HepG2 (cell line): ENCODE measurements around the gene GGPS1. TPM values are rescaled to one million over a fixed set of nuclear protein-coding genes. Genes with fewer than 3 reads are reported as not detected.

Experiments
- CBX1 ChIP-seq: IDR thresholded peaks from one replicate; pipeline ENCODE4 v1.6.1; 2016; ENCODE audit warnings: antibody characterized with exemption, low read depth
- GTF2F1 ChIP-seq: fragments of 150-350 bp; IDR thresholded peaks from 2 replicates; pipeline ENCODE4 v1.6.1; 2014; ENCODE audit warnings: low read length
- JUN ChIP-seq: sonication (generic); formaldehyde crosslinking; IDR thresholded peaks from 2 replicates; pipeline ENCODE4 v1.4.0; 2020; ENCODE audit warnings: mild to moderate bottlenecking, missing genetic modification reagents
- MED13 ChIP-seq: sonication (generic); formaldehyde crosslinking; IDR thresholded peaks from 2 replicates; pipeline ENCODE4 v1.5.0; 2020; ENCODE audit warnings: missing genetic modification reagents
- SIX4 ChIP-seq: sonication (generic); formaldehyde crosslinking; IDR thresholded peaks from 2 replicates; pipeline ENCODE4 v1.4.0; 2020; ENCODE audit warnings: missing genetic modification reagents
- ZBTB42 ChIP-seq: sonication (generic); formaldehyde crosslinking; IDR thresholded peaks from 2 replicates; pipeline ENCODE4 v1.5.0; 2020; ENCODE audit warnings: mild to moderate bottlenecking, missing genetic modification reagents
- ZKSCAN5 ChIP-seq: sonication (generic); formaldehyde crosslinking; IDR thresholded peaks from 2 replicates; pipeline ENCODE4 v1.5.1; 2020; ENCODE audit warnings: mild to moderate bottlenecking, missing genetic modification reagents
- ZNF225 ChIP-seq: sonication (generic); formaldehyde crosslinking; IDR thresholded peaks from 2 replicates; pipeline ENCODE4 v1.4.0; 2020; ENCODE audit warnings: mild to moderate bottlenecking, missing genetic modification reagents
- ZNF616 ChIP-seq: sonication (generic); formaldehyde crosslinking; IDR thresholded peaks from 2 replicates; pipeline ENCODE4 v1.5.0; 2020; ENCODE audit warnings: low read depth, mild to moderate bottlenecking, missing genetic modification reagents
- ZNF749 ChIP-seq: sonication (generic); formaldehyde crosslinking; IDR thresholded peaks from 2 replicates; pipeline ENCODE4 v1.8.0; 2022; ENCODE audit warnings: mild to moderate bottlenecking, missing genetic modification reagents, moderate library complexity, borderline replicate concordance
- ZNF766 ChIP-seq: sonication (generic); formaldehyde crosslinking; IDR thresholded peaks from 2 replicates; pipeline ENCODE4 v1.5.0; 2020; ENCODE audit warnings: missing genetic modification reagents, borderline replicate concordance
- ZNF878 ChIP-seq: sonication (generic); formaldehyde crosslinking; IDR thresholded peaks from 2 replicates; pipeline ENCODE4 v1.8.1; 2023; ENCODE audit warnings: mild to moderate bottlenecking, missing genetic modification reagents, moderate library complexity
- polyA plus RNA-seq, 8 experiments: library from polyadenylated mRNA; depleted of rRNA in 3 of 8; stranded (reverse) in 7 of 8; unstranded in 1 of 8; fragments of >200 nt; fragmentation: Illumina TruSeq in 4 of 8; extraction: Trizol in 4 of 8; gene quantifications; 2 replicates each; pipeline versions ENCODE4 v1.2.1 to v1.2.3, GENCODE V29; 2011 to 2016; ENCODE audit warnings: low read depth in 4 of 8, missing spikeins in 1 of 8, mixed read lengths in 1 of 8; ENCODE audit not compliant: insufficient read depth in 1 of 8
- total RNA-seq, 5 experiments: library from RNA; depleted of rRNA; stranded (reverse); fragments of >200 nt; fragmentation: Illumina TruSeq; extraction: Trizol; gene quantifications; 2 replicates each; pipeline ENCODE4 v1.2.3, GENCODE V29; 2016; ENCODE audit warnings: low read depth in 1 of 5
- TF ChIP-seq, protein P1 (sequence below), 2 experiments: sonication (generic) in 1 of 2; formaldehyde crosslinking in 1 of 2; IDR thresholded peaks; 2 replicates each; pipeline versions ENCODE4 v1.6.1 to v1.9.0; 2014 to 2022; ENCODE audit warnings: antibody characterized with exemption in 1 of 2, borderline replicate concordance in 1 of 2, inconsistent platforms in 1 of 2, low read depth in 1 of 2, missing genetic modification reagents in 1 of 2
- TF ChIP-seq, protein P2 (sequence below): sonication (generic); formaldehyde crosslinking; conservative IDR thresholded peaks from 2 replicates; pipeline ENCODE4 v1.8.1; 2023; ENCODE audit warnings: missing genetic modification reagents
- TF ChIP-seq, protein P3 (sequence below): sonication (generic); formaldehyde crosslinking; conservative IDR thresholded peaks from 2 replicates; pipeline ENCODE4 v1.4.0; 2020; ENCODE audit warnings: missing genetic modification reagents
- TF ChIP-seq, protein P4 (sequence below): IDR thresholded peaks from 2 replicates; pipeline ENCODE4 v1.6.1; 2012; ENCODE audit warnings: low read length, improper control_type of control experiment

Gene GGPS1
- total and polyA plus RNA-seq, 2 of the 13 experiments (the other 11 are each of a cell fraction or from before 2014, with no cell fraction given), result 28.8 to 42.6 TPM

DNA sequence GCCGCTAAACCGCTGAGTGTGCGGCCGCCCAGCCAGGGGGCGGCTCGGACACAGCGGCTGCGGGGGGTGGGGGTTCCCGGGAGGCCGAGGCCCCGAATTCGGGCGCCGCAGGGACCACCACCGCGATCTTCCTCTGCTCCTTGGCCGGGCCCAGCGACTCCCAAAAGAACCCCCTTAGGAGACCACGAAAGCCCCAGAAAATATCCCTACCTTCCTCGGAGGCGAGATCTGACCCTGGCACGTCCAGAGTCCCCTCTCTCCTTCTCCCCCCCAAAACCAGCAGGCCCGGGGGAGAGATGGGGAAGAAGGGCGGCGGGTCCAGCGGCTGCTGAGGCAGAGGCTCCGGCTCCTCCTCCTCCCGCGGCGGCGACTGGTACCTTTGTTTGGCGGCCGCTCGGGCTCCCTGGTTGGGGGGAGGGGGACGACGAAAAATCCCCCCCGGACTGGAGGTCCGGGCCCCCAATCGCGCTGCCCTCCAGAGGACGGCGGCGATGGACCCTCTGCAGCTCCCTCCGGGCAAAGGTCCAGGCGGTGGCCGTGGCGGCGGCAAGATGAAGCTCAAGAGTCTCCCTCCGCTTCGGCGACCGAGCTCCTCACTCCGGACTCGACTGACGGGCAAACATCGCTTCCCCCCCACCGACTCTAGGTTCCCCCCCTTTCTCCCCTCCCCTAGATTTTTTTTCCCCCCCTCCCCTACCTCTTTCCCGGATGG, 655 bp upstream of the GGPS1 start, which contains the start of gene ARID4B (continued):
- TF ChIP-seq, protein P1, sequence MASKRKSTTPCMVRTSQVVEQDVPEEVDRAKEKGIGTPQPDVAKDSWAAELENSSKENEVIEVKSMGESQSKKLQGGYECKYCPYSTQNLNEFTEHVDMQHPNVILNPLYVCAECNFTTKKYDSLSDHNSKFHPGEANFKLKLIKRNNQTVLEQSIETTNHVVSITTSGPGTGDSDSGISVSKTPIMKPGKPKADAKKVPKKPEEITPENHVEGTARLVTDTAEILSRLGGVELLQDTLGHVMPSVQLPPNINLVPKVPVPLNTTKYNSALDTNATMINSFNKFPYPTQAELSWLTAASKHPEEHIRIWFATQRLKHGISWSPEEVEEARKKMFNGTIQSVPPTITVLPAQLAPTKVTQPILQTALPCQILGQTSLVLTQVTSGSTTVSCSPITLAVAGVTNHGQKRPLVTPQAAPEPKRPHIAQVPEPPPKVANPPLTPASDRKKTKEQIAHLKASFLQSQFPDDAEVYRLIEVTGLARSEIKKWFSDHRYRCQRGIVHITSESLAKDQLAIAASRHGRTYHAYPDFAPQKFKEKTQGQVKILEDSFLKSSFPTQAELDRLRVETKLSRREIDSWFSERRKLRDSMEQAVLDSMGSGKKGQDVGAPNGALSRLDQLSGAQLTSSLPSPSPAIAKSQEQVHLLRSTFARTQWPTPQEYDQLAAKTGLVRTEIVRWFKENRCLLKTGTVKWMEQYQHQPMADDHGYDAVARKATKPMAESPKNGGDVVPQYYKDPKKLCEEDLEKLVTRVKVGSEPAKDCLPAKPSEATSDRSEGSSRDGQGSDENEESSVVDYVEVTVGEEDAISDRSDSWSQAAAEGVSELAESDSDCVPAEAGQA (IDR thresholded peaks at IDR 0.05; ENCODE audit: low read depth), result no peak
- TF ChIP-seq, protein P1 (CRISPR knock-in tag; IDR thresholded peaks at IDR 0.05; ENCODE audit: borderline replicate concordance), result no peak
- TF ChIP-seq JUN (CRISPR knock-in tag), result no peak
- no peak for TF ChIP-seq GTF2F1
- TF ChIP-seq, protein P2, sequence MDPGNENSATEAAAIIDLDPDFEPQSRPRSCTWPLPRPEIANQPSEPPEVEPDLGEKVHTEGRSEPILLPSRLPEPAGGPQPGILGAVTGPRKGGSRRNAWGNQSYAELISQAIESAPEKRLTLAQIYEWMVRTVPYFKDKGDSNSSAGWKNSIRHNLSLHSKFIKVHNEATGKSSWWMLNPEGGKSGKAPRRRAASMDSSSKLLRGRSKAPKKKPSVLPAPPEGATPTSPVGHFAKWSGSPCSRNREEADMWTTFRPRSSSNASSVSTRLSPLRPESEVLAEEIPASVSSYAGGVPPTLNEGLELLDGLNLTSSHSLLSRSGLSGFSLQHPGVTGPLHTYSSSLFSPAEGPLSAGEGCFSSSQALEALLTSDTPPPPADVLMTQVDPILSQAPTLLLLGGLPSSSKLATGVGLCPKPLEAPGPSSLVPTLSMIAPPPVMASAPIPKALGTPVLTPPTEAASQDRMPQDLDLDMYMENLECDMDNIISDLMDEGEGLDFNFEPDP (CRISPR knock-in tag), result no peak
- TF ChIP-seq ZNF766 (CRISPR knock-in tag), result no peak
- TF ChIP-seq SIX4, result no peak
- TF ChIP-seq ZNF878 (CRISPR knock-in tag), result no peak
- no peak for TF ChIP-seq ZKSCAN5 (CRISPR knock-in tag)
- TF ChIP-seq, protein P3, sequence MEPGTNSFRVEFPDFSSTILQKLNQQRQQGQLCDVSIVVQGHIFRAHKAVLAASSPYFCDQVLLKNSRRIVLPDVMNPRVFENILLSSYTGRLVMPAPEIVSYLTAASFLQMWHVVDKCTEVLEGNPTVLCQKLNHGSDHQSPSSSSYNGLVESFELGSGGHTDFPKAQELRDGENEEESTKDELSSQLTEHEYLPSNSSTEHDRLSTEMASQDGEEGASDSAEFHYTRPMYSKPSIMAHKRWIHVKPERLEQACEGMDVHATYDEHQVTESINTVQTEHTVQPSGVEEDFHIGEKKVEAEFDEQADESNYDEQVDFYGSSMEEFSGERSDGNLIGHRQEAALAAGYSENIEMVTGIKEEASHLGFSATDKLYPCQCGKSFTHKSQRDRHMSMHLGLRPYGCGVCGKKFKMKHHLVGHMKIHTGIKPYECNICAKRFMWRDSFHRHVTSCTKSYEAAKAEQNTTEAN (CRISPR knock-in tag), result no peak
- no peak for TF ChIP-seq ZNF616
- 0 out of 2 replicates have a peak, but pooled peaks have one; percentile 24 for TF ChIP-seq ZNF225 (CRISPR knock-in tag)
- no peak for TF ChIP-seq CBX1
- no peak for TF ChIP-seq ZBTB42
- TF ChIP-seq ZNF749 (CRISPR knock-in tag), result no peak
- TF ChIP-seq, protein P4, sequence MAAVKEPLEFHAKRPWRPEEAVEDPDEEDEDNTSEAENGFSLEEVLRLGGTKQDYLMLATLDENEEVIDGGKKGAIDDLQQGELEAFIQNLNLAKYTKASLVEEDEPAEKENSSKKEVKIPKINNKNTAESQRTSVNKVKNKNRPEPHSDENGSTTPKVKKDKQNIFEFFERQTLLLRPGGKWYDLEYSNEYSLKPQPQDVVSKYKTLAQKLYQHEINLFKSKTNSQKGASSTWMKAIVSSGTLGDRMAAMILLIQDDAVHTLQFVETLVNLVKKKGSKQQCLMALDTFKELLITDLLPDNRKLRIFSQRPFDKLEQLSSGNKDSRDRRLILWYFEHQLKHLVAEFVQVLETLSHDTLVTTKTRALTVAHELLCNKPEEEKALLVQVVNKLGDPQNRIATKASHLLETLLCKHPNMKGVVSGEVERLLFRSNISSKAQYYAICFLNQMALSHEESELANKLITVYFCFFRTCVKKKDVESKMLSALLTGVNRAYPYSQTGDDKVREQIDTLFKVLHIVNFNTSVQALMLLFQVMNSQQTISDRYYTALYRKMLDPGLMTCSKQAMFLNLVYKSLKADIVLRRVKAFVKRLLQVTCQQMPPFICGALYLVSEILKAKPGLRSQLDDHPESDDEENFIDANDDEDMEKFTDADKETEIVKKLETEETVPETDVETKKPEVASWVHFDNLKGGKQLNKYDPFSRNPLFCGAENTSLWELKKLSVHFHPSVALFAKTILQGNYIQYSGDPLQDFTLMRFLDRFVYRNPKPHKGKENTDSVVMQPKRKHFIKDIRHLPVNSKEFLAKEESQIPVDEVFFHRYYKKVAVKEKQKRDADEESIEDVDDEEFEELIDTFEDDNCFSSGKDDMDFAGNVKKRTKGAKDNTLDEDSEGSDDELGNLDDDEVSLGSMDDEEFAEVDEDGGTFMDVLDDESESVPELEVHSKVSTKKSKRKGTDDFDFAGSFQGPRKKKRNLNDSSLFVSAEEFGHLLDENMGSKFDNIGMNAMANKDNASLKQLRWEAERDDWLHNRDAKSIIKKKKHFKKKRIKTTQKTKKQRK, result no peak
- TF ChIP-seq MED13, result peak; percentile 44; the same call in 1 of the 2 replicates
